Ramos (cell line): Measurements from ENCODE around the gene CDKN1C.

Experiments used
- in situ Hi-C: fragments of 300-500 bp; cut with MboI; formaldehyde crosslinking; loops from one replicate; pipeline ENCODE4 v1.14.3; 2022; ENCODE audit warnings: low sequenced_read_pairs; ENCODE audit not compliant: unreplicated experiment

The CDKN1C gene

GRCh38 chr11:2835751-2836150, 49.8 kb downstream of the CDKN1C start:
- in situ Hi-C loops = no loop called here

GRCh38 chr11:2835296-2835695, 50.3 kb downstream of the CDKN1C start:
- in situ Hi-C loops = no loop called here

- in situ Hi-C loops = no loop called here
Measured at GRCh38 chr11:2834503-2835273, 50.9 kb downstream of the CDKN1C start.

GRCh38 chr11:2833716-2834502, 51.7 kb downstream of the CDKN1C start:
- in situ Hi-C loops = no loop called here
